ES-I3 (cell line): Measurements from ENCODE around the gene ZNF414.
A peak's percentile ranks its signal among the peaks of the same experiment; 100 is the strongest.

Experiments used
- H3K36me3 ChIP-seq: 2 replicates; pipeline ENCODE4 v1.6.1; 2013; ENCODE audit warnings: mild to moderate bottlenecking, low read length, control low read depth, moderate library complexity; ENCODE audit not compliant: insufficient read depth
- H3K4me1 ChIP-seq: 2 replicates; pipeline ENCODE4 v1.6.1; 2013; ENCODE audit warnings: mild to moderate bottlenecking, control low read depth, low read length; ENCODE audit not compliant: insufficient read depth
- H3K9ac ChIP-seq: 2 replicates; pipeline ENCODE4 v1.6.1; 2013; ENCODE audit warnings: low read depth, mild to moderate bottlenecking, low read length, moderate library complexity
- H3K9me3 ChIP-seq: 2 replicates; pipeline ENCODE4 v1.6.1; 2013; ENCODE audit warnings: mild to moderate bottlenecking, low read length, moderate library complexity; ENCODE audit not compliant: control insufficient read depth, insufficient read depth

ZNF414 gene

GRCh38 chr19:8511573-8512101 is 2.3 kb downstream of the ZNF414 start:
- Histone ChIP-seq H3K9me3 (no peaks in the 10 kb centered on the region), H3K9ac (peak overlapping the region; percentile 34; the same call in 1 of the 2 replicates), H3K36me3 (no peaks in the 10 kb centered on the region), H3K4me1 (peaks cover 12% of the 10 kb centered on the region; the same call in 1 of the 2 replicates)

DNA sequence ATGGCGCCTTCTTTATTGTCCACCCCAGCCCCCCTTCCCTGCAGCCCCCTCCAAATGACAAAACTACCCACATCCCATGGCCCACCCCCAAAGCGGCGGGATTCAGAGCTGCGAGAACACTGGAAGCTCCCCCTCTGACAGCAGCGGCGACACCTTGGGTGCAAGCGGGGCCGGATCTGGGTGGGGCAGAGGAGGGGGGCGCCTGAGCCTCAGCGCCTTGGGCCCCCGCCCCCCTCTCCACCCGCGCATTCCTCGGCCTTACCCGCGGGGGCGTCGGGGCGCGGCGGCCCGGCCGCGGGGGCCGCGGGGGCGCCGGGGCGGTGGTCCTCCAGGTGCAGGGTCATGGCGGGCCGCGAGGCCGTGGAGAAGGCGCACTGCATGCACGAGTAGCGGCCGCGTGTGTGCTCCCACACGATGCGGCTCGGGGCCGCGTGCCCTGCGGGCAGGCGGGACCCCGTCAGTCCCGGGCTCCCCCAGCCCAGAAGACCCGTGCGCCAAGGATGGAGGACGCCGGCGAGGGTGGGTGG is 3.3 kb downstream of the ZNF414 start:
- peak overlapping the region; percentile 34; the same call in 1 of the 2 replicates for H3K9ac ChIP-seq
- H3K9me3 ChIP-seq = no peaks in the 10 kb centered on the region
- peaks cover 13% of the 10 kb centered on the region; the same call in 1 of the 2 replicates for H3K4me1 ChIP-seq
- H3K36me3 ChIP-seq = no peaks in the 10 kb centered on the region

GRCh38 chr19:8506402-8506957 is 7.5 kb downstream of the ZNF414 start:
- Histone ChIP-seq H3K36me3 (no peaks in the 10 kb centered on the region), H3K4me1 (peaks cover 3% of the 10 kb centered on the region; the same call in 1 of the 2 replicates), H3K9me3 (no peaks in the 10 kb centered on the region), H3K9ac (peak overlapping the region; percentile 87; the same call in 1 of the 2 replicates)

DNA sequence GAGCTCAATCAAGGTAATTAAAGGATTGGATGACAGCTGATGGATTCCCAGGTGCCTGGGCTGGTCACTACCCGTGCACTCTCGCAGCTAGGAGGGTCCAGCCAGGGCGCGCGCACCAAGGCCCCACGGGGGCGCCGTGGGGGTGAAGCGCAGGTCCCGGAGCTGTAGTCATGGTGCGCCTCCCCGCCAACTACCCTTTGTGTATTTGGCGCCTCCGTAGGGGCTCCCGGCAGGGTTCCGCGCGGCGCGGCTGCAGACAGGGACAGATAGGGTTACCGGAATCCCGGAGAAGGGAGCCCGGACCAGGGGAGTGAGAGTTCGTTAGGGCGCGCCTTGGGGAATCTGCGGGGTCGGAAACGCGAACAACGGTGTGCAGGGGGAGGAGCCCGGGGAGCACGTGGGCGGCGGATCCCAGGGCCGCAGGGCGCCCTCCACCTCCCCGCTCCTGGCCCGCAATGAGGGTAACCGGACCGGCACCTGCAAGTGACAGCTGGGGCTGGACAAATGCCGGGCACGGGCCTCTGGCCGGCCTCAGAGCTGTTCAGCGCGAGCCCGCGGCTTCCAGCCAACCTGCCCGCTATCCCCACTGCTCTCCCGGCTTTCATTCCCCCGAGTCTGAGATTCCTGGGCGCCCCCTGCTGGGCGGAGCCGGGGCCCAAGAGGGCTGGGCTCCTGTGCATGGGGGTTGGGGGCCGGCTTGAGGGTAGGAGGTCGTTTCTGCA is 8.1 kb downstream of the ZNF414 start:
- Histone ChIP-seq H3K9me3 (no peaks in the 10 kb centered on the region), H3K9ac (peak overlapping the region; percentile 87), H3K4me1 (peaks cover 3% of the 10 kb centered on the region; the same call in 1 of the 2 replicates)

GRCh38 chr19:8504919-8505318 is 9.0 kb downstream of the ZNF414 start:
- H3K9ac ChIP-seq = no peak overlapping the region

More for the DNA sequence above, 8.1 kb downstream of the ZNF414 start:
- no peaks in the 10 kb centered on the region for H3K36me3 ChIP-seq

GRCh38 chr19:8504171-8504570 is 9.8 kb downstream of the ZNF414 start:
- Histone ChIP-seq H3K36me3 (no peaks in the 10 kb centered on the region), H3K9me3 (no peaks in the 10 kb centered on the region), H3K4me1 (peaks cover 12% of the 10 kb centered on the region; the same call in 1 of the 2 replicates), H3K9ac (no peak overlapping the region)

More at GRCh38 chr19:8504919-8505318, 9.0 kb downstream of the ZNF414 start:
- H3K4me1 ChIP-seq = peaks cover 9% of the 10 kb centered on the region; the same call in 1 of the 2 replicates
- H3K36me3 ChIP-seq = no peaks in the 10 kb centered on the region
- H3K9me3 ChIP-seq = no peaks in the 10 kb centered on the region

DNA sequence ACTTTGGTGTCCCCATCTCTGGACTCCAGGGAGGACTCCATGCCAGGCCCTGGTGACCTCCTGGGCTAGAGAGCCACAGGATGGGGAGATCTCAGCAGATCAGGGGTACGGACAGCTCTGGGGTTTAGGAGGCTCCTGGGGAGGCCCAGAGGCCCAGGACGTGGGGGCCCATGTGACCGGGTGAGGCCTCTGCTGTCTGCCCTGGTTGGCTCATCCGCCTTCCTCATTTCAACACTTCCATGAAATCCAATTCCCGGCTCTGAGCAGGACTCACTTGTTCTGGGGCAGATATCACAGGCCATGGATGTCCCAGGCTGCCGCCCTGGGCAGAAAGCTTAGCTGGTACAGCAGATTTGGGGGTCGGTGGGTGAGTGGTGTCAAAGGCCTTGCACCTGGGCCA is 10.5 kb downstream of the ZNF414 start:
- Histone ChIP-seq H3K4me1 (peaks cover 12% of the 10 kb centered on the region; the same call in 1 of the 2 replicates), H3K9ac (no peak overlapping the region), H3K36me3 (no peaks in the 10 kb centered on the region), H3K9me3 (no peaks in the 10 kb centered on the region)

DNA sequence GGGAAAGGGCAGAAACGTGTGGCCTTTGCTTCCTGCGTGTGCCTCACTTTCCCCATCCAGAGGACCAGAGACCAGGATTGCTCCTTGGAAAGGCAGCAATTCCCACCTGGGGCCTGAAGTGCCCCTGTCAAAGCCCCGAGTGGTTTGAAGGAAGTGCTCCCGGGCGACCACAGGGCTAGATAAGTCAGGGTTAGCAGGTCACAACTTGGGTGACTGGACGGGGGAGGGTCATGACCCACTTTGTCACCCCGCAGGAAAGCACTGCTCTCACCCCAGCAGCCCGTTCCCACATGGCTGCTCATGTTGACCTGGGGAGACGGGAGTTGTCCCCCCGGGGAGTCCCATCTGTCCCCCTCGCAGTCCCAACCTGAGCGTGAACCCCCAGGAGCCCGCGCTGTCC is 12.0 kb downstream of the ZNF414 start:
- H3K4me1 ChIP-seq = peaks cover 12% of the 10 kb centered on the region; the same call in 1 of the 2 replicates
- no peaks in the 10 kb centered on the region for H3K36me3 ChIP-seq
- H3K9ac ChIP-seq = no peak overlapping the region

GRCh38 chr19:8501516-8501915 is 12.5 kb downstream of the ZNF414 start:
- no peak overlapping the region for H3K9ac ChIP-seq
- H3K36me3 ChIP-seq = no peaks in the 10 kb centered on the region
- no peaks in the 10 kb centered on the region for H3K9me3 ChIP-seq
- H3K4me1 ChIP-seq = peaks cover 9% of the 10 kb centered on the region; the same call in 1 of the 2 replicates

More for the DNA sequence above, 12.0 kb downstream of the ZNF414 start:
- H3K9me3 ChIP-seq = no peaks in the 10 kb centered on the region

DNA sequence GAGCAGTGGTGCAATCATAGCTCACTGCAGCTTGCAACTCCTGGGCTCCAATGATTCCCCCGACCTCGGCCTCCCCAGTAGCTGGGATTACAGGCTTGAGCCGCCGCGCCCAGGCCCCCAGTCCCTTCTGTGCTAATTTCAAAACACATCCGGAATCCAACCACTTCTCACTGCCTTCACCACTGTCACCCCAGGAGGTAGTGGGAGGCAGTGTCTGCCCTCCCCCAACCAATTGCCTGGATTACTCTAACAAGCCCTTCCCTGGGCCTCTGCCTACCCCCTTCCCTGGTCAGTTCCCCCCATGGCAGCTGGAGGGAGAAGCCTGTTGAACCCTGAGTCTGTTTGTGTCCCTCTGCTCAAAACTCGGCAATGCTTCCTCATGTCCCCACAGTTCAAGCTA is 13.8 kb downstream of the ZNF414 start:
- Histone ChIP-seq H3K4me1 (peaks cover 9% of the 10 kb centered on the region; the same call in 1 of the 2 replicates), H3K9ac (no peak overlapping the region), H3K9me3 (no peaks in the 10 kb centered on the region), H3K36me3 (no peaks in the 10 kb centered on the region)

DNA sequence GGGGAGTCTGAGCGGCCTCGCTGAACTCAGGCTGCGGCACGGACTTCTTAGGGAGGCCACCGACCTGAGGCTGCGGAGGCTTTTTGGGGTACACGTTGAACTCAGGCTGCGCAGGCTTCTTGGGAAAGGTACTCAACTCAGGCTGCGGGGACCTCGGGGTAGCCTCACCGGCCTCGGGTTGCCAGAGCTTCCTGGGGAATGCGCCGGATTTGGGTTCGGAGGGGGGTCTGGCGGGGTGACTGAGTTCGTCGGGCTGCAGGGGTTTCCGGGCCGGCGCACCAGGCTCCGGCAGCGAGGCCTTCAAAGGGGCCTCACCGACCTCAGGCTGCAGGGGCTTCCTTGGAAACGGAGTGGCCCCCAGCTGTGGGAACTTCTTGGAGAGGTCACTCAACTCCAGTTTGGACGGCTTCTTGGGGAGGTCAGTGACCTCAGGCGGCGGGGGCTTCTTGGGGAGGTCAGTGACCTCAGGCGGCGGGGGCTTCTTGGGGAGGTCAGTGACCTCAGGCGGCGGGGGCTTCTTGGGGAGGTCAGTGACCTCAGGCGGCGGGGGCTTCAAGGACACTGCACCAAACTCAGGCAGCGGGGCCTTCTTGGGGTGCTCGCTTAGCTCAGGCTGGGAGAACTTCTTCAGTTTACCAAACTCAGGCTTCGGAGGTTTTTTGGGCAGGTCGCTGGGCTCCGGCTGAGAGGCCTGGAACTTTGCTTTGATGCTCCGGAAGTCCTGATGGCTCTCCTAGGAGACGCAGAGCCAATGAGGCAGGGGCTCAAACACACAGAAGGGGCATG is 14.7 kb downstream of the ZNF414 start:
- H3K9ac ChIP-seq = no peak overlapping the region
- no peaks in the 10 kb centered on the region for H3K9me3 ChIP-seq
- no peaks in the 10 kb centered on the region for H3K36me3 ChIP-seq
- H3K4me1 ChIP-seq = peaks cover 10% of the 10 kb centered on the region; the same call in 1 of the 2 replicates

GRCh38 chr19:8498295-8498694 is 15.7 kb downstream of the ZNF414 start:
- H3K36me3 ChIP-seq = no peaks in the 10 kb centered on the region
- no peaks in the 10 kb centered on the region for H3K9me3 ChIP-seq
- H3K9ac ChIP-seq = no peak overlapping the region
- H3K4me1 ChIP-seq = peaks cover 13% of the 10 kb centered on the region; the same call in 1 of the 2 replicates

DNA sequence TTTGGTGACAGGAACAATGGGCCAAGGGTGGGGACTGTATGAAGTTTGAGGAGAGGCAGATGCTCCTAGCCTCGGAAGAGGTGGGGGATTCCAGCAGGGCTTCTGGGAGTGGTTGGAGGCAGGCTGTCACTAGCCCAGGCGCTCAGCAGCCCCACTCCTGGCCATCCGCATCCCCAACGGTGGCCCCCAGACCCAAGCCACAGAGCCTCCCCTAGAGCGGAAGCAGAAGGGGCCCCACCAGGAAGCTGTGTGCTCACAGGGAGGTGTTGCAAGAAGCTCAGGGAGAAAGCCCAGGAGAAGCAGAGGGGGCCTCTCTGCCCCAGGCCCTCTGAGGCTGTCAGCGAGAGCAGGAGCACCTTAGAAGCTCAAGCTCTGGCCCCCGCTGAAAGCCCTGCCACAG is 19.8 kb downstream of the ZNF414 start:
- Histone ChIP-seq H3K9me3 (no peaks in the 10 kb centered on the region), H3K36me3 (no peaks in the 10 kb centered on the region; the same call in 1 of the 2 replicates), H3K9ac (no peak overlapping the region), H3K4me1 (peaks cover 4% of the 10 kb centered on the region; the same call in 1 of the 2 replicates)

GRCh38 chr19:8491574-8491973 is 22.4 kb downstream of the ZNF414 start:
- no peak overlapping the region for H3K9ac ChIP-seq
- peaks cover 4% of the 10 kb centered on the region; the same call in 1 of the 2 replicates for H3K4me1 ChIP-seq
- H3K9me3 ChIP-seq = no peaks in the 10 kb centered on the region
- H3K36me3 ChIP-seq = peaks cover 2% of the 10 kb centered on the region
